ENCODE data around the gene MPP2. TPM values are rescaled to one million over a fixed set of nuclear protein-coding genes. Genes with fewer than 3 reads are reported as not detected.

MPP2 gene
- total and polyA plus RNA-seq, 9 of the 15 experiments (the other 6 are each of a cell fraction or from before 2014, with no cell fraction given): 0.04 to 1.0 (median 0.24) TPM

- no peak for TF ChIP-seq ZC3H4 (CRISPR knock-in tag; IDR thresholded peaks at IDR 0.05; ENCODE audit: borderline replicate concordance)
Measured at GRCh38 chr17:43834106-43834505, 73.2 kb downstream of the MPP2 start (continued).

- CTCF ChIA-PET (ENCODE audit: low intra/inter-chr PET ratio): no interaction called here
- Histone ChIP-seq H3K4me2 (ENCODE audit: insufficient read depth, low read length) (peak within 1 kb of the TSS; percentile 63), H3K9me1 (ENCODE audit: control insufficient read depth, insufficient read depth, low read length) (no peaks in the 10 kb centered on the region), H2AFZ (ENCODE audit: low read depth, low read length) (peak within 1 kb of the TSS; percentile 92), H3K36me3 (ENCODE audit: control insufficient read depth, insufficient read depth, low read length) (no peaks in the 10 kb centered on the region), H3K4me3 (peak within 1 kb of the TSS; percentile 61), H3K9ac (ENCODE audit: insufficient read depth in 1 of 2, low read depth in 2 of 2, low read length in 2 of 2) (peak within 1 kb of the TSS; percentile 51 to 90; a peak in 3 of 4 replicates), H3K27me3 (ENCODE audit: control insufficient read depth in 2 of 2, insufficient read depth in 2 of 2, low read length in 2 of 2) (peaks cover 0 to 10% of the 10 kb centered on the region in 2 experiments; a peak in 1 of 5 replicates), H3K4me1 (replicated peaks in 1 of 2; ENCODE audit: control insufficient read depth in 2 of 2, insufficient read depth in 2 of 2, low read length in 2 of 2) (peaks cover 5 to 22% of the 10 kb centered on the region in 2 experiments), H3K9me3 (replicated peaks; ENCODE audit: control insufficient read depth, insufficient read depth, low read depth, low read length) (peaks cover 5% of the 10 kb centered on the region), H3K79me2 (ENCODE audit: control insufficient read depth, insufficient read depth, low read length) (no peaks in the 10 kb centered on the region), H3K27ac (ENCODE audit: extremely low read depth, low read depth, low read length) (peak within 1 kb of the TSS; percentile 55; the same call in 2 of the 3 replicates), H4K20me1 (replicated peaks; ENCODE audit: control insufficient read depth, insufficient read depth, low read length) (no peaks in the 10 kb centered on the region; the same call in 1 of the 2 replicates)
- intact Hi-C loops (cut with micrococcal nuclease): no loop called here
- no TSS peak for BruUV-seq (replicated peaks)
- WGBS (ENCODE audit: insufficient coverage, low coverage, missing lambda C conversion rate): 16% methylated on average over 34 of the region's 87 CpGs
- in situ Hi-C loops (cut with MboI): no loop called here
- ATAC-seq (peak; percentile 99), DNase-seq (ENCODE audit: extremely low read depth in 1 of 4, low spot score in 3 of 4) (peak; percentile 83 to 97 (median 95)), FAIRE-seq (no peak)
- POLR2A ChIA-PET: interaction anchor here (1.6 kb wide), 1 partner anchor 10 kb away, joined by 3 read pairs; no protein-coding TSS in a partner anchor
- TF ChIP-seq SMAD4 (CRISPR knock-in tag; conservative IDR thresholded peaks at IDR 0.05) (peak; percentile 70; the same call in 1 of the 2 replicates), PHF8 (IDR thresholded peaks at IDR 0.05; ENCODE audit: borderline replicate concordance, low read length) (peak; percentile 68; the same call in 1 of the 2 replicates), YBX1 (IDR thresholded peaks at IDR 0.05) (no peak), NFIC (IDR thresholded peaks at IDR 0.05) (peak; percentile 90), RNF2 (IDR thresholded peaks at IDR 0.05) (no peak), ZNF830 (CRISPR knock-in tag; IDR thresholded peaks at IDR 0.05) (no peak), SUPT5H (IDR thresholded peaks at IDR 0.05) (peak; percentile 18; the same call in 1 of the 2 replicates), MBD1 (CRISPR knock-in tag; IDR thresholded peaks at IDR 0.05) (no peak), FIP1L1 (IDR thresholded peaks at IDR 0.05; ENCODE audit: low read depth, low read length, poor library complexity, severe bottlenecking) (no peak), EP300 (IDR thresholded peaks at IDR 0.05; ENCODE audit: low read length) (no peak), ZNF324 (CRISPR knock-in tag; IDR thresholded peaks at IDR 0.05) (no peak), TCF15 (CRISPR knock-in tag; IDR thresholded peaks at IDR 0.05) (no peak), ZNF740 (CRISPR knock-in tag; IDR thresholded peaks at IDR 0.05) (0 out of 2 replicates have a peak, but pooled peaks have one; percentile 35), ZNF740 (tag; IDR thresholded peaks at IDR 0.05) (no peak), TAF7 (tag; IDR thresholded peaks at IDR 0.05) (no peak), PKNOX1 (IDR thresholded peaks at IDR 0.05) (no peak)
Measured at GRCh38 chr17:43832976-43833829, 74.1 kb downstream of the MPP2 start, which contains the start of gene MPP3. Gene MPP3, minus strand, starts transcription at chr17:43833146. Its CDS starts 1,240 bp downstream, at chr17:43831906.

All from K562 (cell line).